Type B pancreatic cell (in vitro differentiated cells): ENCODE data around the gene CPE. TPM values are rescaled to one million over a fixed set of nuclear protein-coding genes. Genes with fewer than 3 reads are reported as not detected.

Experiments used
- DNase-seq: peaks from one replicate; pipeline ENCODE4 v3.0.0; 2021; ENCODE audit warnings: mixed read lengths; ENCODE audit not compliant: unreplicated experiment; ENCODE audit errors: extremely low spot score
- H3K27ac Mint-ChIP-seq: 2 replicates; pipeline ENCODE4 v1.8.0; 2021; ENCODE audit warnings: mild to moderate bottlenecking, mixed read lengths
- H3K27me3 Mint-ChIP-seq: 2 replicates; pipeline ENCODE4 v1.8.0; 2021; ENCODE audit warnings: mixed read lengths
- H3K36me3 Mint-ChIP-seq: 2 replicates; pipeline ENCODE4 v1.8.0; 2021; ENCODE audit warnings: mixed read lengths
- H3K4me1 Mint-ChIP-seq: one replicate; pipeline ENCODE4 v1.8.0; 2021; ENCODE audit warnings: mixed read lengths; ENCODE audit not compliant: unreplicated experiment
- H3K4me3 Mint-ChIP-seq: 2 replicates; pipeline ENCODE4 v1.8.0; 2021; ENCODE audit warnings: mild to moderate bottlenecking, mixed read lengths
- H3K9me3 Mint-ChIP-seq: 2 replicates; pipeline ENCODE4 v1.8.0; 2021; ENCODE audit warnings: mixed read lengths
- total RNA-seq: library from RNA; stranded (reverse); gene quantifications from 2 replicates; pipeline ENCODE4 v1.2.1, GENCODE V29; 2021; ENCODE audit warnings: low replicate concordance
- TF ChIP-seq, protein P1 (sequence below): fragments of 200-600 bp; sonication (generic); conservative IDR thresholded peaks from 2 replicates; pipeline ENCODE4 v1.5.0; 2021; ENCODE audit warnings: antibody characterized with exemption, mild to moderate bottlenecking

Gene CPE
- total RNA-seq, 1 donor from 2014 or later = 149 TPM

DNA sequence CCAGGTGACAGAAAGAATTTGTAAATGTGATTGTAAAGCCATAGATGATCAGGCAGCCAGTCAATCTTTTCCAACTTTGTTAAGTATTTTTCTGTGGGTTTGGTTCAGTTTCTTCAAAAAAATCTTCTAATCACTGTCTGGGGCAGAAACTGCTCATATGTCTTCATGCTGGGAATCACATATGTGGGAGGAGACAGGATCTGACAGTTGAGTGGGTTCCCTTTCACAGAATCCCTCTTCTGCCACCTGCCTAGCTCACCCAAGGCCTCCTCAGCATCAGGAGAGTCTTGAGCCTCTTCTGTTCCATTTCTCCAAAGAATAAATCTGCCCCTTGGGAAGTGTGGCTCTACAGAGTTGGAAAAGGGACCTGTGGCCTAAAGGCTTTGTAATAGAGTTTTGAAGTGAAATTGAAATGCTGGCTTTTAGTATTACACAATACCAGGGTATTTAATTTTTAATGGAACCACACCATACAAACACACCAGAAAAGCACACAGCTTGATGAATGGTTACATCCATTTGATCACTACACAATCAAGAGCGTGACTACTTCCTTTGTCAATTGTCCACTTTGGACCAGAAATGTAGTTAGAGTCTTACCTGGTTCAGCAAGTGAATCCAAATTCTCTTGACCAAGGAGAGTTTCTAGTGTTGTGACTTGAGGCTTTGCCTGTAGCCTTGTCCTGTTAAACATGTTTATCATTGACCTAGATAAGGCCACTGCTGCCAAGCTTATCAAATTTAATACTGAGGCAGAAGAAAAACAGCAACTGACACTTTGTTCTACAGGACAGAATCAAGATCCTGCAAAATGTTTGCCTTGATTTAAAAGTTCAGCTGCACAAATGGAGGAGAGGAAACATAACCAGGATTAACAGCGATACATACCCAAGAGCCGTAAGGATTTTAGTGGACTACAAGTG is 30.9 kb upstream of the CPE start:
- Mint-ChIP-seq H3K4me1 (no peaks in the 10 kb centered on the region), H3K4me3 (no peak overlapping the region), H3K9me3 (no peaks in the 10 kb centered on the region), H3K27me3 (no peaks in the 10 kb centered on the region), H3K36me3 (peaks cover 4% of the 10 kb centered on the region), H3K27ac (no peak overlapping the region)
- TF ChIP-seq, protein P1, sequence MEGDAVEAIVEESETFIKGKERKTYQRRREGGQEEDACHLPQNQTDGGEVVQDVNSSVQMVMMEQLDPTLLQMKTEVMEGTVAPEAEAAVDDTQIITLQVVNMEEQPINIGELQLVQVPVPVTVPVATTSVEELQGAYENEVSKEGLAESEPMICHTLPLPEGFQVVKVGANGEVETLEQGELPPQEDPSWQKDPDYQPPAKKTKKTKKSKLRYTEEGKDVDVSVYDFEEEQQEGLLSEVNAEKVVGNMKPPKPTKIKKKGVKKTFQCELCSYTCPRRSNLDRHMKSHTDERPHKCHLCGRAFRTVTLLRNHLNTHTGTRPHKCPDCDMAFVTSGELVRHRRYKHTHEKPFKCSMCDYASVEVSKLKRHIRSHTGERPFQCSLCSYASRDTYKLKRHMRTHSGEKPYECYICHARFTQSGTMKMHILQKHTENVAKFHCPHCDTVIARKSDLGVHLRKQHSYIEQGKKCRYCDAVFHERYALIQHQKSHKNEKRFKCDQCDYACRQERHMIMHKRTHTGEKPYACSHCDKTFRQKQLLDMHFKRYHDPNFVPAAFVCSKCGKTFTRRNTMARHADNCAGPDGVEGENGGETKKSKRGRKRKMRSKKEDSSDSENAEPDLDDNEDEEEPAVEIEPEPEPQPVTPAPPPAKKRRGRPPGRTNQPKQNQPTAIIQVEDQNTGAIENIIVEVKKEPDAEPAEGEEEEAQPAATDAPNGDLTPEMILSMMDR = no peak
- DNase-seq = no peak

DNA sequence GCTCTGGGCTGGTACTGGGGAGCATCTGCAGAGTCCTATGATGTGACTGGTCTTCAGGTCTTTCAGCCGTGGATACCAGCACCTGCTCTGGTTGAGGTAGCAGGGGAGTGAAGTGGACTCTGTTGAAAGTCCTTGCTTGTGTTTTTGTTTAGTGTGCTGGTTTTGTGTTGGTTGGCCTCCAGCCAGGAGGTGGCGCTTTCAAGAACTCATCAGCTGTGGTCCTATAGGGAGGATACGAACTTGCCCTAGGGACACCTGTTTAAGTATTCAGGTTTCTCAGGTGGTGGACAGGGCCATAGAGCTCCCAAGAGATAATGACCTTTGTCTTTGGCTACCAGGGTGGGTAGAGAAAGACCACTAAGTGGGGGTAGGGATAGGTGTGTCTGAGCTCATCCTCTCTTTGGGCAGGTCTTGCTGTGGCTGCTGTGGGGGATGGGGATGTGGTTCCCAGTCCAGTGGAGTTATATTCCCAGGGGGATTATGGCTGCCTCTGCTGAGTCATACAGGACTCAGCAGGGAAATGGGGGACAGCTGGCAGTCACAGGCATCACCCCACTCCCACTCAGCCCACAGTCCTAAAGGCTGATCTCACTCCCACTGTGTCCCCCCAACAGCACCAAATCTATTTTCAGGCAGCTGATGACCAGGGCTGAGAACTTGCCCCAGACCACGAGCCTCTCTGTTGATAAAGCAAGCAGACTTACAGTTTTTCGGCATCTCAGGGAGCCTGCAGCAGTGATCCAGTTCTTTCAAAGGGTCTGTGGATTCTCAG is 27.3 kb upstream of the CPE start:
- Mint-ChIP-seq H3K27ac (no peak overlapping the region), H3K4me1 (no peaks in the 10 kb centered on the region), H3K36me3 (no peaks in the 10 kb centered on the region), H3K27me3 (no peaks in the 10 kb centered on the region), H3K9me3 (no peaks in the 10 kb centered on the region), H3K4me3 (no peak overlapping the region)
- DNase-seq = no peak
- TF ChIP-seq, protein P1 = peak; percentile 14

DNA sequence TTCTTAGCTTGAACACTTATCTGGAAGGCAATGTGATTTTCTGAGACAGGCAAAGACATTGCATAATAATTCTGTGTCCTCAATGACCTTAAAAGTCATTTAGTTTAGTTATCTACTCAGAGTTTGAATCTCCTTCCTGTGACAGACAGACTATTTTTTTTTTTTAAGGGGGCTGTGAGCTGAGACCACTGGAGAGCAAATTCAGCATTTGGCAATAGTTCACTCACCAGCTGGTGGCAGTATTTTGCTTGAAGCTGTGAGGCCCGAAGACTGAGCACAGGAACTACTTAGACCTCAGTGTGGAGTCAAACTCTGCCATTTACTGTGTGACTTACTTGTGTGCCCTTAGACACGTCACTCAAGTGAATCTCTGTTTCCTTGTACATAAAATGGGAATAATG is 22.9 kb upstream of the CPE start:
- TF ChIP-seq, protein P1 = peak; percentile 69
- Mint-ChIP-seq H3K36me3 (no peaks in the 10 kb centered on the region), H3K27ac (no peak overlapping the region), H3K4me3 (no peak overlapping the region), H3K4me1 (peaks cover 12% of the 10 kb centered on the region), H3K27me3 (no peaks in the 10 kb centered on the region), H3K9me3 (no peaks in the 10 kb centered on the region)
- DNase-seq = no peak

DNA sequence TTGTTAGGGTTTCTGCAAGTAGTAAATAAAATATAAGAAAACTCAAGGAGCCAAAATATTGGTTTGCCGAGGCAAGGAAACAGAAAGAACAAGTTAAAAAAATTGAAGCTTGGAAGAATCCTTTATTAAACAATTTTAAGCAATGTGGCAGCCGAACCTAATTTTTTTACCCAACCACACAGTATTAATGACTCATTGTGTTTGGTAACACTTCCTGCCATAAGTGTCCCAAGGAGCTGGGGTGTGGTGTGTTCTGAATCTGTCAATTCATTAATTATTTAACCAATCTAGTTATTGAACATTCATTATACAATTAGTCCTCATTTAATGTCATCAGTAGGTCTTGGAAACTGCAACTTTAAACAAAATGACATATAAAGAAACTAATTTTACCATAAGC is 19.3 kb upstream of the CPE start:
- no peak for DNase-seq
- peaks cover 4% of the 10 kb centered on the region for H3K27me3 Mint-ChIP-seq
- no peak overlapping the region for H3K27ac Mint-ChIP-seq
- peaks cover 12% of the 10 kb centered on the region for H3K4me1 Mint-ChIP-seq
- H3K9me3 Mint-ChIP-seq = no peaks in the 10 kb centered on the region
- H3K4me3 Mint-ChIP-seq = no peak overlapping the region
- H3K36me3 Mint-ChIP-seq = no peaks in the 10 kb centered on the region
- TF ChIP-seq, protein P1 = no peak

DNA sequence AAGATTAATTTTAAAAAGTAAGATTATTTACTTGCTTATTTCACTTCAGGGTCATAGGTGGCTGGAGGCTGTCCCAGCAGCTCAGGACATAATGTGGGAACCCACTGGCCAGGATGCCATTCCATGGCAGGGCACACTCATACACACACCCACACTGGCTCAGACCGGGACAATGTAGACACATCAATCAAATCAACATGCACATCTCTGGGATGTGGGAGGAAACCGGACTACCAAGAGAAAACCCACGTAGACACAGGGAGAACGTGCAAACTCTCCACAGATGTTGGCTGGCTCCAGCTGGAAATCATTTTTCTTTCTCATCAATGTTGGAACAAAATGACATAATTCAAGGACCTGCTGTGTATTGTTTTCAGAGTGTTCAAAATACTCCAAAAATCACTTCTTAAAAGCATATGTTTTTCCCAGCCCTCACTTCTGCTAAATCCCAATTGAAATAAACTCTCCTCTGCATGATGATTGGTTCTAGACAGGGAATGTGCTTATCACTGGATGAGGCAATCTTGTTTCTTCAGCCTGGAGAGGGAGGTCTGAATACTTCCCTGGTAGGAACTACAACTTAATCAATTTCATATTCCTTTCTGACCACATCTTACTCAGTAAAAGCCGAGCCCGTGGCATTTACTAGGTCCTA is 18.6 kb upstream of the CPE start:
- TF ChIP-seq, protein P1 = no peak
- Mint-ChIP-seq H3K36me3 (no peaks in the 10 kb centered on the region), H3K4me3 (no peak overlapping the region), H3K4me1 (peaks cover 12% of the 10 kb centered on the region), H3K27me3 (peaks cover 4% of the 10 kb centered on the region), H3K27ac (no peak overlapping the region), H3K9me3 (no peaks in the 10 kb centered on the region)
- DNase-seq = no peak
